Panc1 (cell line): ENCODE results near the gene GATB. TPM values are rescaled to one million over a fixed set of nuclear protein-coding genes. Genes with fewer than 3 reads are reported as not detected.

Source experiments
- ATAC-seq: fragments of 200-7000 bp; cut with Tn5 transposase; 2 replicates; pipeline ENCODE4 v1.9.1; 2020; ENCODE audit warnings: mild to moderate bottlenecking, moderate library complexity
- BruUV-seq: library from RNA; stranded (reverse); fragments of 400-500 nt; replicated peaks from 2 replicates; lab custom pipeline; 2021; lab: Mats Ljungman, UMichigan
- CTCF ChIA-PET: fragments of 300-600 bp; sonication (Branson Sonifier 250); formaldehyde crosslinking; loops from one replicate; lab custom pipeline; 2022; ENCODE audit warnings: antibody characterized with exemption; lab: Charles Lee
- POLR2A ChIA-PET: fragments of 300-600 bp; sonication (Branson Sonifier 250); formaldehyde crosslinking; loops from one replicate; lab custom pipeline; 2022; ENCODE audit warnings: antibody characterized with exemption; lab: Charles Lee
- DNase-seq: peaks from one replicate; pipeline ENCODE4 v3.0.0-alpha.2; 2010; ENCODE audit warnings: low read depth, low spot score
- H3K27ac ChIP-seq: 2 replicates; pipeline ENCODE4 v1.5.1; 2011; ENCODE audit warnings: mild to moderate bottlenecking, low read length, inconsistent platforms
- H3K27me3 ChIP-seq: fragments of 200-500 bp; sonication (Bioruptor generic); 2 replicates; pipeline ENCODE4 v1.6.0; 2014; ENCODE audit warnings: low read length, inconsistent platforms; ENCODE audit not compliant: control insufficient read depth, insufficient read depth
- H3K36me3 ChIP-seq: fragments of 200-500 bp; sonication (Bioruptor generic); 2 replicates; pipeline ENCODE4 v1.5.1; 2014; ENCODE audit warnings: inconsistent platforms, mild to moderate bottlenecking, low read length, moderate library complexity; ENCODE audit not compliant: control insufficient read depth, insufficient read depth
- H3K4me1 ChIP-seq: 2 replicates; pipeline ENCODE4 v1.5.1; 2011; ENCODE audit warnings: inconsistent platforms, mild to moderate bottlenecking, low read length, moderate library complexity; ENCODE audit not compliant: control insufficient read depth, insufficient read depth
- H3K4me3 ChIP-seq, 2 experiments: 2 replicates each; pipeline ENCODE4 v1.5.1; 2011 to 2012; ENCODE audit warnings: low read depth in 2 of 2, low read length in 2 of 2, mild to moderate bottlenecking in 2 of 2, inconsistent platforms in 1 of 2, moderate library complexity in 1 of 2
- H3K9me3 ChIP-seq: fragments of 200-500 bp; sonication (Bioruptor generic); 2 replicates; pipeline ENCODE4 v1.5.1; 2014; ENCODE audit warnings: low read depth, mild to moderate bottlenecking, inconsistent platforms, low read length, moderate library complexity; ENCODE audit not compliant: control insufficient read depth, insufficient read depth
- CTCF ChIP-seq: fragments of 450-650 bp; IDR thresholded peaks from 2 replicates; pipeline ENCODE4 v1.5.1; 2017; ENCODE audit warnings: mild to moderate bottlenecking
- POLR2AphosphoS5 ChIP-seq: IDR thresholded peaks from 2 replicates; pipeline ENCODE4 v1.6.1; 2012; ENCODE audit warnings: mild to moderate bottlenecking, low read depth, low read length, moderate library complexity
- REST ChIP-seq, 2 experiments: IDR thresholded peaks; 2 replicates each; pipeline ENCODE4 v1.6.1; 2011 to 2012; ENCODE audit warnings: low read depth in 2 of 2, control low read depth in 1 of 2, low read length in 1 of 2, mild to moderate bottlenecking in 1 of 2, moderate library complexity in 1 of 2; ENCODE audit not compliant: insufficient read depth in 1 of 2
- SIN3A ChIP-seq: IDR thresholded peaks from 2 replicates; pipeline ENCODE4 v1.6.1; 2012; ENCODE audit warnings: low read depth, mild to moderate bottlenecking, low read length, moderate library complexity, borderline replicate concordance; ENCODE audit not compliant: insufficient read depth
- TCF7L2 ChIP-seq: IDR thresholded peaks from 2 replicates; pipeline ENCODE4 v1.6.1; 2011; ENCODE audit warnings: mild to moderate bottlenecking, low read depth, low read length, inconsistent platforms
- in situ Hi-C: cut with HindIII; loops from 2 replicates; pipeline ENCODE4 v1.10.0; 2016; ENCODE audit warnings: low sequenced_read_pairs, low pct_unique_long_range_greater_than_20kb
- intact Hi-C: fragments of 100-400 bp; cut with micrococcal nuclease; formaldehyde crosslinking; loops from one replicate; pipeline ENCODE4 v1.10.0; 2022; ENCODE audit not compliant: unreplicated experiment
- total RNA-seq: library from RNA; stranded (reverse); gene quantifications from one replicate; pipeline ENCODE4 v1.2.1, GENCODE V29; 2021; ENCODE audit not compliant: unreplicated experiment

GATB gene
- total RNA-seq, 1 experiment from 2014 or later = 9.7 TPM

- intact Hi-C loops (no loop called here), in situ Hi-C loops (no loop called here)
- Histone ChIP-seq H3K27ac (no peak overlapping the region), H3K4me3 (no peak overlapping the region), H3K9me3 (no peaks in the 10 kb centered on the region), H3K36me3 (no peaks in the 10 kb centered on the region), H3K4me1 (no peaks in the 10 kb centered on the region), H3K27me3 (no peaks in the 10 kb centered on the region; the same call in 1 of the 2 replicates)
- CTCF ChIA-PET = no interaction called here
- BruUV-seq = no TSS peak
- DNase-seq = no peak
- ATAC-seq = no peak
- POLR2A ChIA-PET = no interaction called here
- TF ChIP-seq POLR2AphosphoS5 = no peak
- TF ChIP-seq TCF7L2 = no peak
- TF ChIP-seq CTCF = no peak
- no peak for TF ChIP-seq REST (IDR thresholded peaks at IDR 0.05; ENCODE audit: insufficient read depth in 1 of 2, low read depth in 2 of 2, low read length in 1 of 2)
- TF ChIP-seq SIN3A = no peak
Measured at GRCh38 chr4:151665022-151665784, 95.6 kb downstream of the GATB start.

- TF ChIP-seq CTCF (no peak), POLR2AphosphoS5 (no peak), TCF7L2 (no peak), SIN3A (no peak), REST (IDR thresholded peaks at IDR 0.05; ENCODE audit: insufficient read depth in 1 of 2, low read depth in 2 of 2, low read length in 1 of 2) (no peak)
- H3K4me1 ChIP-seq = no peaks in the 10 kb centered on the region
- POLR2A ChIA-PET = no interaction called here
- CTCF ChIA-PET = no interaction called here
- H3K36me3 ChIP-seq = no peaks in the 10 kb centered on the region
- DNase-seq (no peak), ATAC-seq (no peak)
- intact Hi-C loops = no loop called here
- in situ Hi-C loops = no loop called here
- H3K4me3 ChIP-seq = no peak overlapping the region
- no TSS peak for BruUV-seq
- no peaks in the 10 kb centered on the region for H3K9me3 ChIP-seq
- no peaks in the 10 kb centered on the region; the same call in 1 of the 2 replicates for H3K27me3 ChIP-seq
- no peak overlapping the region for H3K27ac ChIP-seq
Measured at GRCh38 chr4:151664289-151664688, 96.5 kb downstream of the GATB start.
